Measurements from ENCODE around the gene AKAP13.
"Not testable (repeated sequence)": the region's sequence is repeated elsewhere in the genome, so short reads cannot be mapped to it uniquely, and the experiment has no call there.

Gene AKAP13

DNA sequence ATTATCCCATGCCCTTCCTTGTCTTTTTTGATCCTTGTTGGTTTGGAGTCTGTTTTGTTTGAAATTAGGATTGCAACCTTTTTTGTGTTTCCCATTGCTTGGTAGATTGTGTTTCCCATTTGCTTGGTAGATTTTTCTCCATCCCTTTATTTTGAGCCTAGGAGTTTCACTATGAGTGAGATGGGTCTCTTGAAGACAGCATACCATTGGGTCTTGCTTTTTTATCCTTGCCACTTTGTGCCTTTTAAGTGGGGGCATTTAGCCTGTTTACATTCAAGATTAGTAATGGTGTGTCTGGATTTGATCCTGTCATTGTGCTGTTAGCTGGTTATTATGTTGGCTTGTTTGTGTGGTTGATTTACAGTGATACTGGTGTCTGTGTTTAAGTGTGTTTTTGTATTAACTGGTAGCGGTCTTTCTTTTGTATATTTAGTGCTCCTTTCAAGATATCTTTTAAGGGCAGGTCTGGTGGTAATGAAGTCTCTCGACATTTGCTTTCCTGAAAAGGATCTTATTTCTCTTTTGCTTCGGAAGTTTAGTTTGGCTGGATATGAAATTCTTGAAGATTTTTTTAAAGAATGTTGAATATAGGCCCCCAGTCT is 70.8 kb downstream of the AKAP13 start:
- DNase-seq, result no peak

DNA sequence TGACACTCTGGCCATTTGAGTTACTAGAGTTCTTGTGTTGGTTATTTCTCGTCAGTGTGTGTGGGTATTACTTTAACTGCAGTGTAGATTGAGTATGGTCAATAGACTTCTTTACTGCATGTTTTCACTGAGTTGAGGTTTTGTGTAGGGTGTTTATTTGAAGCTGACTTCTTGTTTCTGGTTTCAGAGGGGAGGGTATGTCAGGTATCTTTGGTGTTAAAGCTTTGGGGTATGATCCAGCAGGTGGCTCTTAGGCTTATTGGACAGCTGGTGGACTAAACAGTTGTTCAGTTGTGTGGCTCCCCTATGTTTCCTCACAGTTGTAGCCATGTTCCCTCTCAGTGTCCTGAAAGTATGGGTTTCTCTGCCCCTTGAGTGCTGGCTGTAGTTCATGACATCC is 72.0 kb downstream of the AKAP13 start:
- no peak for DNase-seq

DNA sequence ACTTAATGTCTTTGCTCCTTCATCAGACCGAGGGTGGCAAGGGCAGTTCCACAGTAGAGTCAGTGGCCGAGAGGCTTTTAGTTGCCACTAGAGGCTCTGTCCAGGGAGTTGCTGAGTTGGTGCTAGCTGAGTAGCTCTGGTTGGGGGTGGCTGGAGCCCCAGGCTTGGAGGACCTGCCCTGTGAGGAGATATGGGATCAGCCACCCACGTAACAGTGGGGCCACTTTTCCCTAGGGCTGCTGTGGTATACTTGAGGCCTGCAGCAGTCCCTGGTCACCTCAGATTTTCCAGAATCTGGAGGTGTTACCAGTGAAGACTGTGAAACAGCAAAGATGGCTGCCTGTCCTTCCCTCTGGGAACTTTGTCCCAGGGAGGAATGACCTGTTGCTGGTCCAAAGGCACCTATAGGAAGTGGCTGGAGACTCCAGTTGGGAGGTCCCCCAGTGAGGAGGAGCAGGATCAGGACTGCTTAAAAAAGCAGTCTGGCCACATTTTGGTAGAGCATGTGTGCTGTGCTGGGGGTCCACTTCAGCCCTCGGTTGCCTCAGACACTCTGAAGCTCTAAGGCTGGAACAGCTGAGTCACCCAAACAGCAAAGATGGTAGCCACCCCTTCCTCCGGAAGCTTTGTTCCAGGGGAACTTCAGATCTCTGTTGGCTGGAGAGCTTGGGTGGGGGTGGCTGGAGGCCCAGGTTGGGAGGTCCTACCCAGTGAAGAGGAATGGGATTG is 72.9 kb downstream of the AKAP13 start:
- no peak for DNase-seq

DNA sequence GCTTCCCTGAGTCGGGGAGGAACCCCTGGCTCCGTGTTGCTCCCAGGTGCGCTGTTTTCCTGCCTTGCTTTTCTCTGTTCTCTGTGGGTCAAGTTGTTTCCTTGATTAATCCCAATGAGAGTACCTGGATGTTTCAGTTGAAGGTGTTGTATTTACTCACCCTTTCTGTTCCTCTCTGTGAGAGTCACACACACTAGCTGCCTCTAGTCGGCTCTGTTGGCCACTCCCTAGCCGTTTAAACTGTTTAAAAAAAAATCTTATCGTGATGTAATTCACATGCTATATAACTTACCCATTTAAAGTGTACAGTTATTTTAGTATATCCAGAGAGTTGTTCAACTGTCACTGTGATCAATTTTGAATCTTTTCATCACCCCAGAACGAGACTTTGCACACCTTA is 74.0 kb downstream of the AKAP13 start:
- DNase-seq, result no peak

DNA sequence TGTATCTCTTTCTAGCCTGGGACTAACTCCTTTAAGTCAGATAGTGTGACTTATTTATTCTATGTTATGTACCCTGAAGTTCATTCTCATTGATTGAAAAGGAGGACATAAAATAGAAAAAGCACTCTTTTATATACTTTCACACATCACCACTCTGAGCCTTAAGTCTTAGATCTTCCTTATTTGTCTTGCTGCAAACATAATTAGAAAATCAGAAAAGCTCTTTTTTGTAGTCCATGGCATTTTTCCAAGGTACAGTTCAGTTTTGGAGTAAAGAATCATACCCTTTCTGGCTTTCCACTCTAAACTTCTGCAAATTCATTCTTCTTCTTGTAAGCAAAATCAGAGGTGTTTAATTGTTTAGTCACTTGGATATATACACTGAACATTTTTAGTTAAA is 75.5 kb downstream of the AKAP13 start:
- DNase-seq, result no peak

DNA sequence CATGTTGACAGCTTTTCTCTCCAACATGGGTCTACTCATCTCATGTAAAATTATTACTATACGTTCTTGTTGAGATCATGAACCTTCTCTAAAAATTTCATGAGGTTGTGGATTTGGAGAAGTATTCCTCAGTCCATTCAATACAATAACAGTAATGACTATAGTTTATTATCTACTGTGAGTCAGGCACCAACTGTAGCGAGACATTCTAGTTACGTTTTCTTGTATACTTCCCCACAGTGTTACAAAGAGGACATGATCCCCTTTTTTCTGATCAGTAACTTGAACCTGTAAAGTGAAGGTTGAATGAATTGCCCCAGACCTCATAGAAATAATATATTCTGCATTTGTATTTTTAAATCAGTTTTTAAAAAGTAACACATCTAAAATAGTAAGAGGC is 76.4 kb downstream of the AKAP13 start:
- no peak for DNase-seq

DNA sequence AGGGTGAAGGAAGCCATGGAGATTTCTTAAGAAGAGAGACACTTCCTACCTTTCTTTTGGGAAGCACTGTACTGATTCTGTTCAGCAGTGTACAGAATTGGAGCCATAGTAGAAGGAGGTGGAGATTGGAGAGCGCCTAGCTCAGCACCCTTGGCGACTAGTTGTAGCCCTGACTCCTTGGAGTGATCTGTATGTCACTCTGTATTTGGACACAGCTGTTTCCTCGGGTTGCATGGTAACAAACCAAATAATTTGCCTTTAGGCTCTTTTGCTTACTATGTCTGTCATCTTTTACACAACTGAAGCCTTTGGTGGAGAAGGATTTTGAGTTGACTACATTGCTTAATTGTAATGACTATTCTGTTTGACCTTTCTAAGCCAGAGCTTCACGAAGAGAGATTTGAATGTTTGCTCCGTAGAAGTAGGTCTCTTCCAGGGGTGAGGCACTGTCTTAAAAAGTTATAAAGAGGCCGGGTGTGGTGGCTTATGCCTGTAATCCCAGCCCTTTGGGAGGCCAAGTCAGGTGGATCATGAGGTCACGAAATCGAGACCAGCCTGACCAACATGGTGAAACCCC is 77.1 kb downstream of the AKAP13 start:
- no peak for DNase-seq

DNA sequence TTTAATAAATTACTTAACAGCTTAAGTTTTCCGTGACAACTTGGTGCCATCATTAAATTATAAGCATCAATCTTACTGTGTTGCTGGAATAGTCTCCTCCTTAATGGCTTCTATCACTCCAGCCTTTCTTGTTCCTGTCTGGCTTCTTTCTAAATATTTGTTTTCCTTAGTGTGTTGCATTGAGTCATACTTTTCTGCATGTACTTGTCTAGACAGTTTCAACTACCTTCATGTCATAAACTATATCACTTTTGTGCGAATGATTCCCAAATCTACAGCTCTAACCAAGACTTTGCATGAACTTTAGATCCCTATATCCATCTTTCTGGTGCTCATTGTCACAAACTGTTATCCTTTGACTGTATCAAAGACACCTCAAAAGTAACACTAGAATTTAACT is 78.4 kb downstream of the AKAP13 start:
- no peak for DNase-seq

DNA sequence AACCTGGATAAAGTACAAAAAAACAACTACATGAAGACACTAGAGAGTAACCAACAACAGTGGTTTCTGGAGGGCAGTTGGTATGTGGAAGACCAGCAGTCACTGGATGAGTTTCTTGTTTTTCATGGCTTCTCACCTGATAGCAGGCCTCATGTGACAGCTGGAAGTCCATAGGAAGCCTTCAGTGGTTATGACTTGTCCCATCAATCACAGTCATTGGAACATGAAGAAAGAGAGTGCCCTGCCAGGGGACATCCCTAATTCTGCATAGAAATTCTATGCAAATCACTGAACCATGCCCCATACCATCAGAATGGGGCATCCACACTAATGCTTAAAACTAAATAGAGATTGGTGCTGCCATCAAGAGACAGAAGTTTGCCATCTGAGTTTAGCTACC is 81.6 kb downstream of the AKAP13 start:
- DNase-seq, result no peak

DNA sequence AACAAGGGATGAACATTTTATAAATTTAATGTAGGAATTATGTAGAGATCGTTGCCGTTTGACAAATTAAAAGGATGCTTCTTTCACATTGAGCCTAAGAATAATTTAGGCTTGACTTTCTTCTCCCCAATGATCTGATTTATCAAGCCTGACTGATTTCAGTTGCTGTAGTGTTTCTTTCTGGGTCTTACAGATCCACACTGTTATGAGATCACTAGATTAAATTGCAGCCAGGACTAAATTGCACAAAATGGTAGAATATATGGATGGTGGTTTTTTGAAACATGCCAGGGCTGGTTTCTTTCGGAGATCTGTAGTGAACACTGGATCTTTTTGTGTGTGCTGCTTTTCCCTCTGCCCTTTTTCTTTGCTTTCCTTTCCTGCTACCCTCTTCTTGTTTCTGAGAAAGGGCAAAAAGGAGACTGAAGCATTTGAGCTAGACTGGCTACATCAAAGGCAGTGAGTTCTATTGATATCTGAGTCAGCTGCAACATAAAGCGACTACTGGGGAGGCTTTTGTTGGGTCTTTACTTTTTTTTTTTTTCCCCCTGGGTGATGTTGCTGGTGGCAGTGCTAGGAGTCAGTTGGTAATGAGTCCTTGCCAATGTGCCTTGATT is 83.0 kb downstream of the AKAP13 start:
- DNase-seq, result no peak

DNA sequence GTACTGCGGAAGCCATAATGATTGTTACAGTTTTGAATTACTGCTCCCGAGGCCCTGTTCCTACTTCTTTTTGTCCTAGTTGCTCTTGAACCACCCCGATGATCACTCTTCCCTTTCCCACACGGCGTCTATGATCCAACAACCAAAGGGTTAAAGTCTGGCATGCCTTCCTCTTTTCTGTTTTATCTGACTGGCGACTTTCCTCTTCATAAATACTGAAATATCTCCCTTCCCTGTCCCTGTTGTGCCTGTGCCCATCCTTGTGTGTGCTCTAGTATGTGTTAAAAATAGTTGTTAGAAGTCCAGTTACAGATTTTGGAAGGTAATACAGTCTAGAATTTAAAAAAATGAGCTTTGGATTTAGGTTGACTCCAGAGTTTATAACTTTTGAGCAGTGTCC is 83.6 kb downstream of the AKAP13 start:
- no peak for DNase-seq

DNA sequence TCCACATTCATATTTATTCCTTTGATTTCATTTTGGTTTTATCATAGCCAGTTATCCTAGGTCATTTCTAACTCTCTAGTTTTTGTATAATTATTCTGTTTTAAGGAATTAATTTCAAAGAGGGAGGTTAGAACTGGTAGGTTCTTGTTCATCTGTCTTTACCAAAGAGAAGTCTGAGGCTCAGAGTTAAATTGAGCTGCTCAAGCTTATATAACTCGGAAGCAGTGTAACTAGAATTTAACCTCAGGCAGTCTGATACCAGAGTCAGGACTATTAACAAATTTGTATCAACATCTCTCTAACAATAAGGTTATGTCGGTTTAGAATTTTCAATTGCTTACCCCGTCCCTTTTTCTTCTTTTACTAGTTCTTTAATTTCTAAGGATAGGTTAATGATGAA is 84.1 kb downstream of the AKAP13 start:
- no peak for DNase-seq

DNA sequence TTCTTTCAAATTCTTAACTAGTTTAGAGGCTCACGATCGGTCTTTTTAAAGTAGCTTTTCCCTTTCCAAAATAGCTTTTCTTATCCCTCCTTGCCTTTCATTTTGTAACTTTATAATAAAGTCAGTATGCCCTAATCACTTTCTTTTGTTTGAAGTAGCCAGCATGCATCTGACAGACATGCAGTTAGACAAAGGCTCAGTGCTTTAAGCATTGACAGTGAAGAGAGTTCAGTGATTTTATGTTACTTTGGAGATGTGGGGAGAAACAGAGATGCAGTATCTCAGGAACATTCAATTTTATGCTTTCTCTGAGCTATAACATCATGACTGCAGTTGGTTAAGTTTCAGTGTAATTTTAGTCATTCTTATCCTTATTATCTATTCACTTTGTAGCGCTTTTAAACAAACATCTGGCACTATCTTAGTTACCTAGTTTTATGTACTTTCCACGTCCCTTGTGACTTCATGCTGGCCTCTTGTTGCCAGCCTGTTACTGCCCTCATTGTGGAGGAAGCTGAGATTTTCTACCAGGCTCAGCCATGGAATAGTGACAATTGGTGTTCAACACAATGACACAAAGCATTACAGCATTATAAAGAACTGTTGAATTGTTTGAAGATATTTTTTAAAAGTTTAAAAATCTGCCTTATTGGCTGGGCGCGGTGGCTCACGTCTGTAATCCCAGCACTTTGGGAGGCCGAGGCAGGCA is 90.3 kb downstream of the AKAP13 start:
- no peak for DNase-seq

DNA sequence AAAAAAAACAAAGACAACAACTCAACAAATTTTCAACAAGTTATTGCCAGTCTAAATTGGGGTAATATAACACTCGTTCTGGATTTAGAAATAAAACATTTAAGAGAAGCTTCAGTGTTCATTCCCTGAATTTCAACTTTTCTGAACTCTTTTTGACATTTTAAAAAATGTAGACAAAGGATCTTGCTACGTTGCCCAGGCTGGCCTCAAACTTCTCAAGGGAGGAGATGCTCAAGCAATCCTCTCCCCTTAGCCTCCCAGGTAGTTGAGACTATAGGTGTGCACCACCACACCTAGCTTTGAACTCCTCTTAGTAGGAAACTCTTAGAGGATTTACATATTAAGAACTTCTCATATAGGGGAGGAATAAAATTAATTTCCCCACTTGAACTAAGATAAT is 91.9 kb downstream of the AKAP13 start:
- no peak for DNase-seq

DNA sequence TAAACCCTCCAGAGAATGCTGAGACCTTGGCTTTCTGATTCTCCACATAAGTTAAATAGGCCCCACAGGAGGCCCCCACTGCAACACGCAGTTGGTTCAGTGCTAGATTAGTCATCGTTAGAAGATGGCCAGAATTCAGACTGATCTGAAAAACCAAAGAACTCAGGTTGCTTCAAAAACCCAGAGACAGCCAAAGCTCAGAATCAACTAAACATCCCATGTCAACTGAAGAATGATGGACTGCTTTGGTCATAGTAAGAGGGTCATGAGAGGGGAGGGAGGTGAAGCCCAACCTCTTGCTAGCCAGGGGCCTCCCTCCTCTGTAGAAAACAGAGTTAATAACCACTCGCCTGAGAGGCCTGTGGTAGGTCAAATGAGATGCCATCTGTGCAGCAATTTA is 93.1 kb downstream of the AKAP13 start:
- no peak for DNase-seq

DNA sequence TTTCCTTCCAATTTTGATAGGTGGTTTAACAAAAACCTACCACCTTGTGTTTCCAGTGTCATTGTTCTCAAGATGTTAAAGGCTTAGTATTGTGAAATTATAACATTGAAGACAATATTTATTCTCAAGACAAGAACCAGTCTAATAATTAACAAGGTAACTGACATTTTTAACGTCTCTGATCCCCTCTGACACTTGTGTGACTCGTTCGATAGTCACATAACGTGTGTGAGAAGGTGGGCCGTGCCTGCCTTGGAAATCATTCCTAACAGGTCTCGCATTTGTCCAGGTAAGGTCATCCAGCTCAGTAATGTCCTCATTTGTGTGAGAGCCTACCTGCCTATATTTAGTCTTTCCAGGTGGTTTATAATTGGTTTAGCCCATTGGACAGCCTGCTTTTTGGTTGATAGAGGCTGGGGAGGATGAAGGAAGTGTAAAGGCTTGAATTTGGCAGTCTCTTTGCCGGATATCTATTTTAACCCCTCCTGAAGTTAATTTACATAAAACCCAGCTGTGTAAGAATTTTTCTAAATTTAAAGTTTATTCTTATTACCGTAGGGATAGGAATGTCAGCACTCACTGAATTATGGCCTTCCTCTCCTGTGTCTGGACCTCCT is 94.4 kb downstream of the AKAP13 start:
- DNase-seq, result no peak

DNA sequence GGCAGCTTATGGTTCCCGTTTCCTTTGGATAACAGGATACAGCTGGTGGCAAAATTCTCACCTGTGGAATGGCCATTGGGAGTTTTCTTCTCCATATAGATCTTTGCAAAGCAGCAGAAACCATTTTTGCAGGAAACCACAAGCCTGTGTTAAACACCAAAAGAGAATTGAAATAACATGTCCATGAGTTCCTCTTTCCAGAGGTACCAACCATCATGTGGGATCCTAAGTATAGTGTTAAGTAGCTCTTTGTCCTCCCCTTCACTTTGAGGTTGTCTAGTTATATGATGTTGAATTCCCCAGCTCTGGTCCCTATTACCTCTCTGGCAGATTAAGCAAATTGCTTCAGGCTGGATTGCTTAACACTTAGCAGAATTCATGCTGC is 94.9 kb downstream of the AKAP13 start:
- DNase-seq, result no peak

DNA sequence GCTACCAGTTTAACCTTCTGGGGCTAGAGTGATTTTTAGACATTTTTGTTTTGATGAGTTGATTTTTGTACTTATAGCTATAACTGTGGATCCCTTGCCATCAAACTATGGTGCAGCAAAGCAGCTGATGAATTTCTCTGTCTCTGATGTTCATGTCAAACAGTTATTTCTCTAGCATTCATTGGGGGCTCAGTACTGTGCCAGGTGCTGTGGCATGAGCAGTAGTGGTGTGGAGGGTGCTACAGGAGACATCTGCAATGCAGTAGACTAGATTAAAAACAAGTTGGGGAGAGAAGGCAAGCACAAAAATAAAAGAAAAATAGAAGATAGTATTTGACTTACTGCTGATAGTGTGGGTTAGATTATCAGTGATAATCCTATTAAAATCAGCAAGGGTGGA is 95.3 kb downstream of the AKAP13 start:
- no peak for DNase-seq

DNA sequence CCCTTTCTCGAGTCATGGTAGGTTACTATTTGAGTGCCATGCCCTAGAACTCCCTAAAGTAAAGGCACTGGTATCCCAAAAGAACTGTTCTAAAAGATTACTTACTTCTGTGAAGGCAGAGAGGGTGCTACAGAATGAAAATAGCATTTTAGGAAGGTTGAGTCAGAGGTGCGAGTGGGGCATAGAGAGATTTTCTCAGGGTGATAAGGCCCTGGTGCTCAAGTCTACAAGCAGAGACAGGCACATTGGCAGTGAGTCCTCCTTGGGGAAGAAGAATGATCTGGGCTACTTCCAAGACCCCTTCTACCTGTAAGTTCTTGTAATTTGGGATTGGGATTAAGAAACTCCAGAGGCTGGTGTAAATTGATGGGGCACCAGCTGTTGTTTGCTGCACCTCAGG is 96.7 kb downstream of the AKAP13 start:
- no peak for DNase-seq

DNA sequence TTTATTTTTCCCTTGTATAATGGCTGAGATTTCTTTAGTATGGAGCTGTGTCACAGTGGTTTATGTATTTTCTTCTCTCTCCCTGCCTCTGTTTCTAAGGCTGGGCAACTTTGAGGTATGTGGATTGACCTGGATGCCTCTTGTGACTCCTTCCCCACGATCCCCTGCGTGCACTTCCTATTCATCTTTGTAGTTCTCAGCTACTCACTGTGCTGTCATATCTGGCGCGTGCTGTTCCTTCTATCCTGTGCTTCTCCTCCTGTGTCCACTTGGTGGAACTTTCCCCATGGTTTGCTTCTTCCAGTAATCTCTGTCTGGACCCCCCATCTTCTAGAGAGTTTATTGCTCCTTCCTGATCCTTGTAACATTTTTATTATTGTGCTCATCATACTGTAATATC is 97.3 kb downstream of the AKAP13 start:
- no peak for DNase-seq

DNA sequence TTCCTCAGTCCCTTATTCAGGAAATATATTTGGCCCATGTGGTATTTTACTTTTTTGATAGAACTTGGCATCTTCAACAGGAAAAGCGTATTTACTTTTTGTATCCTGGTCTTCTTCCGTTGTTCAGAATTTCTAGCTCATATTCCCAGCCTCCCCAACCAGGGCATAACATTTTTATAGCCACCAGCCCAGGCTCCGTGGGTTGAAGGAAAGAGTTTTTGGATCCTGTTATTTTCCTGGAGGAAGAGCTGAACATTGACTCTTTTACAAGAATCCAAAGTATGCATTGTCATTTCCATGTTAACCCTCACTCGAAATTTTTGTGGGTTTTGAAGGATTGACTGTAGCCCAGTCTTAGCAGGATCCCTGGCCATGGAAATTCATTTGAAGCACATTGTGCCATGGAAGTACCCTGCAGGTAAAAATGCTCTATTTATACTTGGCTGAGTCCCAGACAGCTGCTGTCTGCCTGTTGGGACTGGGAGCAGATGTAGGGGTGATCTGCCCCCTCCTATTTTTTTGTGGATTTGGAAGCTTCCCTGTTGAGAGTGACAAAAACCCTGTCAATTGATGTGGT is 98.8 kb downstream of the AKAP13 start:
- no peak for DNase-seq

DNA sequence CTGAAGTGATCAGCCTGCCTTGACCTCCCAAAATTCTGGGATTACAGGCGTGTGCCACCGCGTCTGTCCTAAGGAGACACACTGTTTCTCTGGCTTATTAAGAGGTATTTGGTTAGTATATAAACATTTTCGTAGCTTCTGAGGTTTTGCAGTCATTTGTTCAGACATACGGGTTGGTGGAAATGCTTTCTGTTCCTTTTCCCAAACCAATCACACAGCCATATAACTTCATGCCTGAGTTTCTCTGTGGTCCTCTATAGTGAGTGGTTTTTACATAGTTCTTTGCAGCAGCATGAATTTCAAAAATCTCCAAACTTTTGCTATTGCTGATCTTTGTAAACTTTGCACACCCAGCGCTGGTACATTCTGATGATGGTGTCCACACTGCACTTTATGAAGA is 100.5 kb downstream of the AKAP13 start:
- DNase-seq, result no peak

DNA sequence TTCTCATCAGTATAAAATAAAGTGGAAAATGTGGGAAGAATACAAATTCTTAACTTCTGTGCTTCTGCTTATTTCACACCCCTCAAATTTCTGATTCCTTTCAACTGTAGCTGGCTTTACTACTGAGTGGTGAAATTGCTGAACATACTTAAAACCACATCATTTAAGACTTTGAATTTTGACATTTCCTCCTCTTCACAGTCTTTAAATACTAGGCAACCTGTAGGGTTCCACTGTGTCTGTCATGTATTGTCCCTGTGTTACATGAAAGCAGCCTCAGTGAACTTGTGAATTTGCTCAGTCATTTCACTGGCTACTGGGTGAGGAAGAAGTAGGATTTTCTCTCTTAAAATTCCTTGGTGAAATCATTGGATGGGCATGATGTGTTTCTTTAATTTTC is 101.1 kb downstream of the AKAP13 start:
- DNase-seq, result not testable (repeated sequence)
